OCI-LY3 (cell line): ENCODE results near the gene FAM185A.
"Not testable (repeated sequence)": the region's sequence is repeated elsewhere in the genome, so short reads cannot be mapped to it uniquely, and the experiment has no call there.

Experiments used
- H2AFZ ChIP-seq: fragments of 200-600, 300-600 bp; shearing (Covaris generic); 2 replicates; pipeline ENCODE4 v1.6.0; 2014; ENCODE audit warnings: antibody characterized with exemption, low read depth, low read length
- H3K27ac ChIP-seq: fragments of 200-600, 300-600 bp; sonication (generic); 2 replicates; pipeline ENCODE4 v1.5.1; 2014; ENCODE audit warnings: mild to moderate bottlenecking, low read length, moderate library complexity, mixed read lengths
- H3K27me3 ChIP-seq: fragments of 200-600, 300-600 bp; sonication (generic); 2 replicates; pipeline ENCODE4 v1.6.1; 2014; ENCODE audit warnings: low read depth, low read length, mixed read lengths
- H3K36me3 ChIP-seq: fragments of 200-600, 300-600 bp; sonication (generic); replicated peaks from 2 replicates; pipeline ENCODE3; 2014; ENCODE audit warnings: low read depth, low read length, mixed read lengths
- H3K4me1 ChIP-seq: fragments of 300-600, 200-600 bp; sonication (generic); 2 replicates; pipeline ENCODE4 v1.6.1; 2014; ENCODE audit warnings: low read length, mixed read lengths
- H3K4me2 ChIP-seq: fragments of 200-600, 300-600 bp; sonication (generic); 2 replicates; pipeline ENCODE4 v1.6.1; 2014; ENCODE audit warnings: low read length, mixed read lengths
- H3K4me3 ChIP-seq: fragments of 300-600, 200-600 bp; sonication (generic); 2 replicates; pipeline ENCODE4 v1.5.1; 2014; ENCODE audit warnings: antibody characterized with exemption, mild to moderate bottlenecking, low read length, moderate library complexity
- H3K79me2 ChIP-seq: fragments of 300-600, 200-600 bp; shearing (Covaris generic); 2 replicates; pipeline ENCODE4 v1.6.1; 2014; ENCODE audit warnings: mild to moderate bottlenecking, low read length, mixed read lengths
- H3K9ac ChIP-seq: fragments of 300-600, 200-600 bp; shearing (Covaris generic); 2 replicates; pipeline ENCODE4 v1.6.0; 2014; ENCODE audit warnings: mild to moderate bottlenecking, low read length, moderate library complexity
- H3K9me3 ChIP-seq: fragments of 200-600, 300-600 bp; shearing (Covaris generic); 2 replicates; pipeline ENCODE4 v1.6.1; 2014; ENCODE audit warnings: low read length, mixed read lengths; ENCODE audit not compliant: insufficient read depth
- H4K20me1 ChIP-seq: fragments of 200-600, 300-600 bp; sonication (generic); 2 replicates; pipeline ENCODE4 v1.6.1; 2016; ENCODE audit warnings: low read length, mixed read lengths; ENCODE audit not compliant: insufficient read depth
- CTCF ChIP-seq: fragments of 200-600, 300-600 bp; sonication (generic); IDR thresholded peaks from 2 replicates; pipeline ENCODE4 v1.5.1; 2014; ENCODE audit warnings: antibody characterized with exemption, low read length, low read depth
- EZH2phosphoT487 ChIP-seq: fragments of 200-600 bp; shearing (Covaris generic); IDR thresholded peaks from 2 replicates; pipeline ENCODE4 v1.6.1; 2018; ENCODE audit warnings: antibody characterized with exemption, mixed run types, low read depth

The FAM185A gene

GRCh38 chr7:102795987-102796595 lies 47.3 kb downstream of the FAM185A start:
- H3K9me3 ChIP-seq, H3K79me2 ChIP-seq, H3K9ac ChIP-seq, H3K36me3 ChIP-seq, H3K27me3 ChIP-seq, H3K4me3 ChIP-seq, H3K27ac ChIP-seq, H3K4me1 ChIP-seq, H4K20me1 ChIP-seq, H2AFZ ChIP-seq, H3K4me2 ChIP-seq: not testable (repeated sequence)

- no peaks in the 10 kb centered on the region for H3K4me1 ChIP-seq
- no peak overlapping the region for H2AFZ ChIP-seq
- no peaks in the 10 kb centered on the region for H3K36me3 ChIP-seq
- no peak overlapping the region for H3K9ac ChIP-seq
- H3K9me3 ChIP-seq: no peaks in the 10 kb centered on the region
- H3K4me3 ChIP-seq: no peak overlapping the region
- H4K20me1 ChIP-seq: no peaks in the 10 kb centered on the region
- H3K4me2 ChIP-seq: no peak overlapping the region
- no peaks in the 10 kb centered on the region for H3K27me3 ChIP-seq
- H3K79me2 ChIP-seq: no peaks in the 10 kb centered on the region
- TF ChIP-seq EZH2phosphoT487: no peak
- no peak for TF ChIP-seq CTCF
- no peak overlapping the region for H3K27ac ChIP-seq
Measured at GRCh38 chr7:102806613-102807012, 57.8 kb downstream of the FAM185A start.

- Histone ChIP-seq H3K27ac (no peak overlapping the region), H3K9me3 (no peaks in the 10 kb centered on the region), H3K36me3 (no peaks in the 10 kb centered on the region), H3K27me3 (no peaks in the 10 kb centered on the region), H3K4me2 (no peak overlapping the region), H3K79me2 (no peaks in the 10 kb centered on the region), H4K20me1 (no peaks in the 10 kb centered on the region), H2AFZ (no peak overlapping the region), H3K4me1 (no peaks in the 10 kb centered on the region), H3K9ac (no peak overlapping the region), H3K4me3 (no peak overlapping the region)
- no peak for TF ChIP-seq EZH2phosphoT487
- TF ChIP-seq CTCF: no peak
Measured at GRCh38 chr7:102810916-102811315, 62.1 kb downstream of the FAM185A start.

- no peaks in the 10 kb centered on the region for H3K9me3 ChIP-seq
- no peak overlapping the region for H3K27ac ChIP-seq
- H3K36me3 ChIP-seq: no peaks in the 10 kb centered on the region
- no peak for TF ChIP-seq CTCF
- TF ChIP-seq EZH2phosphoT487: no peak
- H3K4me3 ChIP-seq: no peak overlapping the region
- H3K4me1 ChIP-seq: no peaks in the 10 kb centered on the region
- no peaks in the 10 kb centered on the region for H3K79me2 ChIP-seq
- no peaks in the 10 kb centered on the region for H3K27me3 ChIP-seq
- no peak overlapping the region for H2AFZ ChIP-seq
- no peak overlapping the region for H3K4me2 ChIP-seq
- H4K20me1 ChIP-seq: no peaks in the 10 kb centered on the region
- no peak overlapping the region for H3K9ac ChIP-seq
Measured at GRCh38 chr7:102811942-102812678, 63.3 kb downstream of the FAM185A start.
